ENCODE data around the gene UQCRHL.

UQCRHL gene

DNA sequence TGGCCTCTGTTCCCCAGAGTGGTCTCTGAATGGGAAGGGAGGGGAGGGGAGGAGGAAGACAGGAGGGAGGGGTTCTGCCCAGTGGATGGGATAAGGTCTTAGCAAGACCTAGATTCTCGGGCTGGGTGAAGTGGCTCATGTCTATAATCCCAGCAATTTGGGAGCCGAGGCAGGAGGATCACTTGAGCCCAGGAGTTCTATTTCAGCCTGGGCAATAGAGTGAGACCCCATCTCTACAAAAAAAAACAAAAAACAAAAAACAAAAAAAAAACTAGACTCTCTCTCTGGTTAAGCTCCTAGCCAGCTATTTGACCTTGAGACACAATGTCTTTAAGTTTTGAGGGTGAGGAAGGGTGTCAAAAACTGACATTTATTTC lies 11.4 kb downstream of the UQCRHL start:
- no peak for DNase-seq

GRCh38 chr1:15788624-15789301 lies 18.7 kb downstream of the UQCRHL start:
- DNase-seq, result no peak

GRCh38 chr1:15786581-15786980 lies 20.9 kb downstream of the UQCRHL start:
- DNase-seq, result no peak

- no peak for DNase-seq
These were observed 21.8 kb downstream of the UQCRHL start for GRCh38 chr1:15785683-15786082.

- no peak for DNase-seq
These were observed 29.3 kb downstream of the UQCRHL start for GRCh38 chr1:15777909-15778707.

- DNase-seq, result no peak
These were observed 31.7 kb downstream of the UQCRHL start for GRCh38 chr1:15775706-15776105.

DNA sequence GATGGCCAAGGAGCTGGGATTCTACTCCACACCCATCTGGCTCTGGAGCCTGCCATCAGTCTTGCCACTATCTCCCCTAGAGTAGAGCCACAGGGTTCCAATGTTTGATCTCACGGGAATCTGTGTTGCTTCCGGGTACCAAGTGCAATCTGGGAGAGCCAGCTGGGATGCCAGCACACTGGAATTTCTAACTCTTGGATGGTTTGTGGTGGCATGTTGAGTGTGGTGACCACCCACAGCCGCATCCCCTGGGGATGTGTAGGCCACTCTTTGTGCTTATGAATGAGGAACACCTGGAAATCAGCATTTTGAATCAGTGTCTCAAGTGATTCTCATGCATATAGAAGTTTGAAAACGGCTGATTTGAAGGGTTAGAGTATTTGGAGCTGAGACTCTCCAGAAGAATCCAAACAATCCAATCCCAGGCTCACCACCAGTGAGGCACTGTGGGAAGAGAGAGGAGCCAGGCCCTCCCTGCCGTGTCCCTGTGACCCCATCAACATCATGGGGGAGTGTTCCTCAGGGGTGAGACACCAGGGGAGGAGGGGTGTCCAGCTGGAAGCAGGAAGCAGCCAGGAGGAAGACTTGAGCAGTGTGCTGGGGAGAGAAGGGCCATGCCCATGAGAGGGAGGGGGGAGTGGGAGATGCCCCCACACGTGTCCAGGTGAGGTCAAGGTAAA lies 35.5 kb downstream of the UQCRHL start:
- no peak for DNase-seq

DNA sequence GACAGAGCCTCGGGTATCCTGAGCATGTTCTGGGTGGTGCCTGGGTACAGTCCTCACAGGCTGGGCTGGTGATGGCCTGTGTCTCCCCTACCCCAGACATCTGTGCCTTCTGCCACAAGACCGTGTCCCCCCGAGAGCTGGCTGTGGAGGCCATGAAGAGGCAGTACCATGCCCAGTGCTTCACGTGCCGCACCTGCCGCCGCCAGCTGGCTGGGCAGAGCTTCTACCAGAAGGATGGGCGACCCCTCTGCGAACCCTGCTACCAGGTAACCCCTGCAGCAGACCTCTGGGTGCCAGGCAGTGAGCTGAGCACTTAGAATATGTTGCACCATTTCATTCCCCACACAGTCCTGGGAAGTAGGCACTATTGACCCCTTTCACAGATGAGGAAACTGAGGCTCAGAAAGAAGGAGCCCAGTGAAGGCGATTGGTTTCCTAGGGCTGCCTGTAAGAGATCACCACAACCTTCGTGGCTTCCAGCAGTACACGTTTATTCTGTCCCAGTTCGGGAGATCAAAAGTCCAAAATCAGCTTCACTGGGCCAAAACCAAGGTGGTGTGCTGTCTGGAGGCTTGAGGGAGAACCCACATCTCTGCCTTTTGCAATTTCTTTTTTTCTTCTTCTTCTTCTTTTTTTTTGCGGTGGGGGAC lies 37.0 kb downstream of the UQCRHL start:
- DNase-seq, result no peak

DNA sequence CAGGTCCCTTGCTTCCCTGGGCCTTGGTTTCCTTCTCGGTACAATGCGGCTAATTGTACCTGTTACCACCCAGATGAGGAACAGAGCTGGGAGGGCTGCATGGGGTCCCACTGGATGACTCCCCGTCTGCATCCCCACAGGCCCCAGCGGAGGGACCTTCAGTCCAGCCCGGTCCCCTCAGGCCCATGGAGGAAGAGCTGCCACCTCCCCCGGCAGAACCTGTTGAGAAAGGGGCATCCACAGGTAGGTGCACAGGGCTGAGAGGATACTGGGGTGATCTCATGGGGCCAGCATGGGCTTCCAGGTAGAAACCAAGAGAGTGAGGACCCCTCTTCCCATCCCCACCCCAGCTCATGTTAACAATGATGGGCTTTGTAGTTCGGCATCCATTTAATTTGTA lies 39.1 kb downstream of the UQCRHL start:
- DNase-seq, result no peak

- no peak for DNase-seq
These were observed 39.5 kb downstream of the UQCRHL start for GRCh38 chr1:15767941-15768340.

DNA sequence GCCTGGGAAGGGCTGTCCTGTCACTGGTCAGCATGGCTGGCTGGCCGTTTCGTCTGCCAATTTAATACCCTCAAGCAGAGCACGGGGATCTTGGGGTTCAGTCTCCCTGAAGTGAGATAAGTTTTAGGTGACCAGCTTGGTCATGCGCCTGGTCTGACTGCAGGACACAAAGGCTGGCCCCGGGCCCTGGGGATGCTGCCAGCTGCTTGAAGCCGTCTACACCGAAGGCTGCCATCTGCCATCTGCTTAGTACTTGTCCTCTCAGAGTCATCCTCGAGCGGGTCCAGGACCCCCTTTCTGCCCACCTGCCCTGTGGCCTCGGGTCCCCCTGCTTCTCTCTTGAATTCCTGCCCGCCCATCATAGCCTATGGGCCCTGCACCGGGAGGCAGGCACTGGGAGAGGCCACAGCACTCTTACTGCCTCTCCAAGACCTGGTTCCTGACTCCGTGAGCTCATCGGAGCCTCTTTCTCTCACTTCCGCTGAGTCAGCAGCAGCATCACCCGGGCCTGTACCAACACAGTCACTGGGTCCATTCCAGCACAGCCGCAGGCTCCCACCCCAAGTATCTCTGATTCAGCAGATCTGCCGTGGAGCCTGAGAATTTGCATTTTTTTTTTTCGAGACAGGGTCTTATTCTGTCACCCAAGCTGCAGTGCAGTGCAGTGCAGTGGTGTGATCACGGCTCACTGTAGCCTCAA lies 41.8 kb downstream of the UQCRHL start:
- DNase-seq, result no peak

- no peak for DNase-seq
These were observed 42.6 kb downstream of the UQCRHL start for GRCh38 chr1:15764890-15765289.

DNA sequence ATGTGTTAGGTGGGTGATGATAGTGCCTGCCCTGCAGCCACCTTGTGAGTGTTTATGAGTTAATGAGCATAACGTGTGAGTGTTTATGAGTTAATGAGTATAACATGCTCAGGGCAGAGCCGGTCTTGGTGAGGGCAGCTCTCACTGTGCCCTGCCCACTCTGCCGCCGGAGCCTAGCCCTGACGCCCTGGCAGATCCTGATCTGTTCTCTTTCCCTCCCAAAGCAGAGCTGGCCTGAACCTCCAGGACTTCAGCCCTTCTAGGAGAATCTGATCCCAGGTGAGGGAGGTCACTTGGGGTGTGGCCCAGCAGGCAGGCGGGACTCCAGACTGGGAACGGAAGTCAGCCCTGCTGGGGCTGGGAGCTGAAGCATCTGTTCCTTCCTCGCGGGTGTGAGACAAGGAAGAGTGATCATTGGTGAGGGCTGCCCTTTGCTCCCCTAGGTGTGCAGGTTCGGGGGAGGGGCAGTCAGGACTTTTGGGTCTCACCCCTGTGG lies 43.1 kb downstream of the UQCRHL start:
- no peak for DNase-seq

GRCh38 chr1:15762546-15762945 lies 44.9 kb downstream of the UQCRHL start:
- DNase-seq, result no peak

GRCh38 chr1:15761366-15762128 lies 45.9 kb downstream of the UQCRHL start:
- DNase-seq, result no peak

DNA sequence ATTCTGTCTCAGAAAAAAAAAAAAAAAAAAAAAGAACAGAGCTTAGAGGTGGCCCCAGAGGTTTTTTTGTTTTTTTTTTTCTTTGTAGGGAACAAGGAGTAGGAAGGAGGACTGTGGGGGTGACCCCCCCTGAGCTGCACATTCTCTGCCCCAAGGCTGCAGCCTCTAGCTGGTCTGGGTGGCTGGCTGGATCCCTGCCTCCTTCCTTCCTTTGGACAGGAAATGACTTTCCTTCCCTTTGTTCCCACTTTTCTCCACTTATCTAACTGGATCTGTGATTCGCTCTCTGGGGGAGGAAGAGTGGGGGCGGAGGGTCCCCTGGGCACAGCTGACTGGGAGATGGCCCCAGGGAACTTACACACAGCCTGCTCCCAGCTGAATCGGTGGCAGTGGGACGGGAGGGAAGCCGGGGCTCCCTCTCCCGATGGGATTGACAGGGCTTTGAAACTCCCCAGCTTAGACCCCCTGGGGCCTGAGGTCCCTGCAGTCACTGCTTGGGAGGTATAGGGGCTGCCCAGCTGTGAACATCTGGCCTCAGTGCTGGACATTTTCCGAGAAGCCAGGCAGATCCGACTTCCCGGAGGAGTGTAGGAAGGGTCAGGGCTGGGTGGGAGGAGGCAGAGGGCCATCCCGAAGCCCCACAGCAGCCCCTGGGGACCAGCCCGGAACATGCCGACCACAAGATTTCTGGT lies 46.8 kb downstream of the UQCRHL start:
- no peak for DNase-seq

DNA sequence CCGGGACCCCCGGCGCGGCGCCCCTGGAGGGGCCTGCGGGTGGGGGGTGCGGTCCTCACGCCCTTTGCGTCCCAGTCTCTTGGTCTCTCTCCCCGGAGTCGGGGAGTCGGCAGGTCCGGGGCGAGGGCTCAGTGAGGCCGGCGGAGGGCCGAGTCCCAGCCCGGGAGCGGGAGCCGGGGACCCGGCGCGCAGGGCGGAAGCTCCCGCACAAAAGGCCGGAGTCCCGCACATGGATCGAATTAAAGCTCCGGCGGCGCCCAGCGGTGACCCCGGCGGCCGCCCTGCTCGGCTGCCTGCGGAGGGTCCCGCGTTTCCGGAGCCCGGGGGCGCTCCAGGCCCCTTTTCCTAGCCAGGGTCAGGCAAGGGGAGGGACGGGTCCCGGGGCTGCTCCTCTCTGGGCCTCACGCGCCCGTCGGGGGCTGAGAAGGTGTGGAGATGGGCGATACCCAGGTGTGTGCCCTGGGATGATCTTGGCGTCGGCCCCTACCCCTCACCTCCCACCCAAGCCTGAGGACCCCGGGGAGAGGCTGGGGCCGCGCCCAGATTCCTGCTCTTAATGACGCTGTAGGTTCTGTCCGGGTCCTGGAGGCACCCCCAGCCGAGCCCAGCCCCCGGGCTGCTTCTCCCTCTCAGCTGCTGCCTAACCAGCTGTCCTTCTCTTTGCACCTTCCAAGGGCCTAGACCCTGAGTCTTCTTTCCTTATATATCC lies 48.3 kb downstream of the UQCRHL start:
- no peak for DNase-seq

- no peak for DNase-seq
These were observed 49.0 kb downstream of the UQCRHL start, which contains the start of gene FBLIM1 for GRCh38 chr1:15758343-15758931. Gene FBLIM1, plus strand, starts transcription at chr1:15758795. Its CDS starts 6,189 bp downstream, at chr1:15764984.

DNA sequence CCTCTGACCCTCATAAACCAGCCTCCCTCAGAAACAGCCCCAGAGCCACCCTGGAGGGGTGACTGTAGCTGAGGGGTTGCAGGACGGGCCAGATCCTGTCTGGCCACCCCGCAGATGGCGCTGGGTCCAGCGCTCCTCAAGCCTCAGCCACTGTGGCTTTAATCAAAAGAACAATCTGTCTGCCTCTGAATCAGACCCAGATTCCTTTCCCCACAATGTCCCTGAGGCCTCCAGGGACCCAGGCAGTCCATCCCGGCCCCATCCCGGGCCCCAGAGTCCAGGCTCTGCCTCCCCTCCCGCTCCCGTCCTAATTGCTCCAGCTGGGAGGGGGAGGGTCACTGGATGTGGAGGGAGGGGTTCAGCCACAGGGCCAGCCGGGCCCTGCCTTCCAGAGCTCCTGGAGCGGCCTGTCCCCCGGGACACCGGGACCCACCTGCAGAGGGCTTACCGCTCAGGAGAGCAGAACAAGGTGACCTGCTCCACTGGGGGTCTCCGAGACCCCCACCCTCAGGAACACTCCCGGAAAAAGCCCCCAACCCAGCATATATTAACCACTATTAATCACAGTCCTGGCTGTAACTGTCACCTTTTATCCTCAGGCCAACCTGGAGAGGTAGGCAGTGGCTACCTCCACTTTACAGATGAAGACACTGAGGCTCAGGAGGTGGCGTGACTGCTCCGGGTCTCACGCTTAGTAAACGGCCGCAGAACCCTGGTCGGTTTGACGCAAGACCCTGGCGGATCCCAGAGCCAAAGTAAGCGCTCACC lies 49.7 kb downstream of the UQCRHL start:
- no peak for DNase-seq
